Mesendoderm (in vitro differentiated cells): Measurements from ENCODE around the gene SIGLEC9.

Experiments
- DNase-seq: peaks from one replicate; pipeline ENCODE4 v3.0.0; 2013
- H2AK5ac ChIP-seq: 2 replicates; pipeline ENCODE4 v1.6.1; 2013; ENCODE audit warnings: low read length, inconsistent platforms
- H2BK120ac ChIP-seq: 2 replicates; pipeline ENCODE4 v1.6.1; 2013; ENCODE audit warnings: low read depth, mild to moderate bottlenecking, low read length, moderate library complexity, mixed read lengths
- H2BK15ac ChIP-seq: replicated peaks from 2 replicates; pipeline ENCODE4 v1.6.1; 2013; ENCODE audit warnings: low read depth, mild to moderate bottlenecking, moderate library complexity
- H2BK5ac ChIP-seq: 2 replicates; pipeline ENCODE4 v1.6.1; 2013; ENCODE audit warnings: low read length, inconsistent platforms
- H3K18ac ChIP-seq: 2 replicates; pipeline ENCODE4 v1.6.1; 2013; ENCODE audit warnings: mild to moderate bottlenecking, low read length, mixed read lengths
- H3K23ac ChIP-seq: one replicate; pipeline ENCODE4 v1.6.1; 2013; ENCODE audit warnings: low read length
- H3K27ac ChIP-seq: 2 replicates; pipeline ENCODE4 v1.5.1; 2013; ENCODE audit warnings: low read depth, mild to moderate bottlenecking, inconsistent platforms, low read length, moderate library complexity
- H3K27me3 ChIP-seq: 2 replicates; pipeline ENCODE4 v1.6.1; 2013; ENCODE audit warnings: low read length, control low read depth, mild to moderate bottlenecking, inconsistent platforms; ENCODE audit not compliant: insufficient read depth, poor library complexity
- H3K36me3 ChIP-seq: 2 replicates; pipeline ENCODE4 v1.6.1; 2013; ENCODE audit warnings: low read length, inconsistent platforms; ENCODE audit not compliant: control insufficient read depth, insufficient read depth
- H3K4ac ChIP-seq: one replicate; pipeline ENCODE4 v1.6.1; 2013; ENCODE audit warnings: low read depth, mild to moderate bottlenecking, low read length, moderate library complexity
- H3K4me1 ChIP-seq: 2 replicates; pipeline ENCODE4 v1.6.1; 2013; ENCODE audit warnings: low read depth, low read length, inconsistent platforms; ENCODE audit not compliant: control insufficient read depth
- H3K4me2 ChIP-seq: 2 replicates; pipeline ENCODE4 v1.6.1; 2013; ENCODE audit warnings: low read length
- H3K4me3 ChIP-seq: 2 replicates; pipeline ENCODE4 v1.5.1; 2013; ENCODE audit warnings: mild to moderate bottlenecking, low read length
- H3K56ac ChIP-seq: one replicate; pipeline ENCODE4 v1.6.1; 2013; ENCODE audit warnings: low read length
- H3K79me1 ChIP-seq: 2 replicates; pipeline ENCODE4 v1.6.1; 2013; ENCODE audit warnings: low read length, inconsistent platforms
- H3K79me2 ChIP-seq: 2 replicates; pipeline ENCODE4 v1.6.1; 2013; ENCODE audit warnings: mild to moderate bottlenecking, low read length; ENCODE audit not compliant: control insufficient read depth, insufficient read depth
- H3K9ac ChIP-seq: 2 replicates; pipeline ENCODE4 v1.6.1; 2013; ENCODE audit warnings: low read length, inconsistent platforms
- H4K5ac ChIP-seq: one replicate; pipeline ENCODE4 v1.6.1; 2013; ENCODE audit warnings: low read length
- H4K8ac ChIP-seq: one replicate; pipeline ENCODE4 v1.6.1; 2013; ENCODE audit warnings: low read depth, mild to moderate bottlenecking, control low read depth, low read length, moderate library complexity
- WGBS: extraction: QIAGEN DNeasy Blood & Tissue Kit; methylation state at CpG from one replicate; pipeline ENCODE4 v1.1.7; 2013; ENCODE audit warnings: low lambda C conversion rate, missing lambda C conversion rate; ENCODE audit not compliant: insufficient coverage; ENCODE audit errors: extremely low coverage; 5-methylcytosine and 5-hydroxymethylcytosine counted together

Gene SIGLEC9

GRCh38 chr19:51131780-51132680 is 7.3 kb downstream of the SIGLEC9 start:
- Histone ChIP-seq H3K4me3 (no peak overlapping the region), H2BK120ac (no peak overlapping the region), H2BK5ac (no peak overlapping the region), H3K4me1 (no peaks in the 10 kb centered on the region), H3K4ac (no peak overlapping the region), H3K56ac (no peak overlapping the region), H3K27ac (no peak overlapping the region), H3K27me3 (no peaks in the 10 kb centered on the region), H2AK5ac (no peak overlapping the region), H3K36me3 (no peaks in the 10 kb centered on the region), H3K4me2 (no peak overlapping the region), H3K9ac (no peak overlapping the region), H3K18ac (no peak overlapping the region), H4K5ac (no peak overlapping the region), H3K79me2 (no peaks in the 10 kb centered on the region), H4K8ac (no peak overlapping the region), H3K23ac (no peak overlapping the region), H3K79me1 (no peaks in the 10 kb centered on the region), H2BK15ac (no peak overlapping the region)
- WGBS = no CpG with 5 or more reads among the region's 24 CpGs
- peak; percentile 38 for DNase-seq

- Histone ChIP-seq H2BK5ac (no peak overlapping the region), H2BK120ac (no peak overlapping the region), H3K23ac (no peak overlapping the region), H3K4me3 (no peak overlapping the region), H3K4me2 (no peak overlapping the region), H3K56ac (no peak overlapping the region), H3K9ac (no peak overlapping the region), H3K79me2 (no peaks in the 10 kb centered on the region), H2BK15ac (no peak overlapping the region), H3K4ac (no peak overlapping the region), H2AK5ac (no peak overlapping the region), H4K5ac (no peak overlapping the region), H3K27ac (no peak overlapping the region), H3K36me3 (no peaks in the 10 kb centered on the region), H3K27me3 (no peaks in the 10 kb centered on the region), H3K79me1 (no peaks in the 10 kb centered on the region), H3K18ac (no peak overlapping the region), H4K8ac (no peak overlapping the region), H3K4me1 (no peaks in the 10 kb centered on the region)
- WGBS = no CpG with 5 or more reads among the region's 5 CpGs
- DNase-seq = no peak
These were observed 10.3 kb downstream of the SIGLEC9 start for GRCh38 chr19:51135004-51135403.

GRCh38 chr19:51135986-51136762 is 11.5 kb downstream of the SIGLEC9 start:
- H3K23ac ChIP-seq = no peak overlapping the region
- H3K18ac ChIP-seq = no peak overlapping the region
- no peak overlapping the region for H2BK5ac ChIP-seq
- H3K9ac ChIP-seq = no peak overlapping the region
- H2BK15ac ChIP-seq = no peak overlapping the region
- H4K8ac ChIP-seq = no peak overlapping the region
- no peak for DNase-seq
- no peak overlapping the region for H3K4me3 ChIP-seq
- no peak overlapping the region for H3K4me2 ChIP-seq
- no peak overlapping the region for H2AK5ac ChIP-seq
- H3K4ac ChIP-seq = no peak overlapping the region
- no peak overlapping the region for H3K56ac ChIP-seq
- no peak overlapping the region for H2BK120ac ChIP-seq
- no peaks in the 10 kb centered on the region for H3K27me3 ChIP-seq
- no peaks in the 10 kb centered on the region for H3K4me1 ChIP-seq
- no peaks in the 10 kb centered on the region for H3K79me1 ChIP-seq
- H3K79me2 ChIP-seq = no peaks in the 10 kb centered on the region
- H4K5ac ChIP-seq = no peak overlapping the region
- WGBS = no CpG with 5 or more reads among the region's 8 CpGs
- H3K27ac ChIP-seq = no peak overlapping the region
- no peaks in the 10 kb centered on the region for H3K36me3 ChIP-seq

- H3K4me3 ChIP-seq = no peak overlapping the region
- no peak overlapping the region for H2BK120ac ChIP-seq
- no peaks in the 10 kb centered on the region for H3K79me2 ChIP-seq
- H2BK15ac ChIP-seq = no peak overlapping the region
- no peak overlapping the region for H3K56ac ChIP-seq
- no peak overlapping the region for H2AK5ac ChIP-seq
- no peaks in the 10 kb centered on the region for H3K27me3 ChIP-seq
- no peaks in the 10 kb centered on the region for H3K79me1 ChIP-seq
- no CpG with 5 or more reads among the region's 12 CpGs for WGBS
- H3K4me1 ChIP-seq = no peaks in the 10 kb centered on the region
- H3K4me2 ChIP-seq = no peak overlapping the region
- H3K9ac ChIP-seq = no peak overlapping the region
- no peak overlapping the region for H4K5ac ChIP-seq
- H3K4ac ChIP-seq = no peak overlapping the region
- H4K8ac ChIP-seq = no peak overlapping the region
- no peak for DNase-seq
- H2BK5ac ChIP-seq = no peak overlapping the region
- no peak overlapping the region for H3K23ac ChIP-seq
- H3K36me3 ChIP-seq = no peaks in the 10 kb centered on the region
- no peak overlapping the region for H3K27ac ChIP-seq
- no peak overlapping the region for H3K18ac ChIP-seq
These were observed 12.3 kb downstream of the SIGLEC9 start for GRCh38 chr19:51136851-51137551.

GRCh38 chr19:51137792-51138425 is 13.2 kb downstream of the SIGLEC9 start:
- Histone ChIP-seq H3K56ac (no peak overlapping the region), H3K23ac (no peak overlapping the region), H3K79me2 (no peaks in the 10 kb centered on the region), H3K4me1 (no peaks in the 10 kb centered on the region), H4K5ac (no peak overlapping the region), H2BK15ac (no peak overlapping the region), H3K4me3 (no peak overlapping the region), H4K8ac (no peak overlapping the region), H3K27ac (no peak overlapping the region), H3K18ac (no peak overlapping the region), H2BK120ac (no peak overlapping the region), H3K27me3 (no peaks in the 10 kb centered on the region), H3K79me1 (no peaks in the 10 kb centered on the region), H3K4me2 (no peak overlapping the region), H3K36me3 (no peaks in the 10 kb centered on the region), H3K9ac (no peak overlapping the region), H2AK5ac (no peak overlapping the region), H2BK5ac (no peak overlapping the region), H3K4ac (no peak overlapping the region)
- DNase-seq = no peak
- no CpG with 5 or more reads among the region's 9 CpGs for WGBS
